Measurements from ENCODE around the gene SLC39A8. TPM values are rescaled to one million over a fixed set of nuclear protein-coding genes. Genes with fewer than 3 reads are reported as not detected.

The SLC39A8 gene
- total and polyA plus RNA-seq, 9 of the 15 experiments (the other 6 are each of a cell fraction or from before 2014, with no cell fraction given) = 8.2 to 30.3 (median 25.0) TPM

DNA sequence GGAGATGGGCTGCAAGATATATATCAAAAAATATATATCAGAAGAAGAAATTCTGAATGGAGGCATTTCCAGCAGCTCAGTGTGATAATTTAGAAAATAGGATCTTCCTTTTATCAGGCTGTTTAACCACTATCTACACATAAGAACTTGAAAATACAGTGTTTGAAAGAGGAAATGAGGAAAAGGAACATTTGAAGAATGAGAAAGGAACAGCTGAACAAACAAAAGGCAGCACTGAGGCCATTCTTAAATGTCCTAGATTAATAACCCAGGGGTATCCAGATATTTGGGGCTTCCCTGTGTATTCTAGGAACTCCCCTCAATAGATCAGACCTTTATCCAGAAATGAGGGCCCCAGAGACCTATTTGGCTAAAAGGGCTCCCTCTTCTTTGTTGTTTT is 4.1 kb downstream of the SLC39A8 start:
- H3K4me1 ChIP-seq (replicated peaks in 1 of 2; ENCODE audit: control insufficient read depth in 2 of 2, insufficient read depth in 2 of 2, low read length in 2 of 2) = peaks cover 22 to 38% of the 10 kb centered on the region in 2 experiments
- TF ChIP-seq, protein P1, sequence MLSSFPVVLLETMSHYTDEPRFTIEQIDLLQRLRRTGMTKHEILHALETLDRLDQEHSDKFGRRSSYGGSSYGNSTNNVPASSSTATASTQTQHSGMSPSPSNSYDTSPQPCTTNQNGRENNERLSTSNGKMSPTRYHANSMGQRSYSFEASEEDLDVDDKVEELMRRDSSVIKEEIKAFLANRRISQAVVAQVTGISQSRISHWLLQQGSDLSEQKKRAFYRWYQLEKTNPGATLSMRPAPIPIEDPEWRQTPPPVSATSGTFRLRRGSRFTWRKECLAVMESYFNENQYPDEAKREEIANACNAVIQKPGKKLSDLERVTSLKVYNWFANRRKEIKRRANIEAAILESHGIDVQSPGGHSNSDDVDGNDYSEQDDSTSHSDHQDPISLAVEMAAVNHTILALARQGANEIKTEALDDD (IDR thresholded peaks at IDR 0.05) = 0 out of 2 replicates have a peak, but pooled peaks have one; percentile 3
- TF ChIP-seq, protein P2, sequence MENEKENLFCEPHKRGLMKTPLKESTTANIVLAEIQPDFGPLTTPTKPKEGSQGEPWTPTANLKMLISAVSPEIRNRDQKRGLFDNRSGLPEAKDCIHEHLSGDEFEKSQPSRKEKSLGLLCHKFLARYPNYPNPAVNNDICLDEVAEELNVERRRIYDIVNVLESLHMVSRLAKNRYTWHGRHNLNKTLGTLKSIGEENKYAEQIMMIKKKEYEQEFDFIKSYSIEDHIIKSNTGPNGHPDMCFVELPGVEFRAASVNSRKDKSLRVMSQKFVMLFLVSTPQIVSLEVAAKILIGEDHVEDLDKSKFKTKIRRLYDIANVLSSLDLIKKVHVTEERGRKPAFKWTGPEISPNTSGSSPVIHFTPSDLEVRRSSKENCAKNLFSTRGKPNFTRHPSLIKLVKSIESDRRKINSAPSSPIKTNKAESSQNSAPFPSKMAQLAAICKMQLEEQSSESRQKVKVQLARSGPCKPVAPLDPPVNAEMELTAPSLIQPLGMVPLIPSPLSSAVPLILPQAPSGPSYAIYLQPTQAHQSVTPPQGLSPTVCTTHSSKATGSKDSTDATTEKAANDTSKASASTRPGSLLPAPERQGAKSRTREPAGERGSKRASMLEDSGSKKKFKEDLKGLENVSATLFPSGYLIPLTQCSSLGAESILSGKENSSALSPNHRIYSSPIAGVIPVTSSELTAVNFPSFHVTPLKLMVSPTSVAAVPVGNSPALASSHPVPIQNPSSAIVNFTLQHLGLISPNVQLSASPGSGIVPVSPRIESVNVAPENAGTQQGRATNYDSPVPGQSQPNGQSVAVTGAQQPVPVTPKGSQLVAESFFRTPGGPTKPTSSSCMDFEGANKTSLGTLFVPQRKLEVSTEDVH (IDR thresholded peaks at IDR 0.05; ENCODE audit: low read depth, partially characterized antibody) = no peak
- TF ChIP-seq FOXA3 (CRISPR knock-in tag; conservative IDR thresholded peaks at IDR 0.05 in 1 of 2, IDR thresholded peaks at IDR 0.05 in 1 of 2) (peak in 1 of 2 experiments; percentile 22; a peak in 1 of 4 replicates), SPI1 (IDR thresholded peaks at IDR 0.05; ENCODE audit: borderline replicate concordance, low read depth, low read length) (0 out of 2 replicates have a peak, but pooled peaks have one; percentile 25)
- FAIRE-seq = no peak
- H3K4me3 ChIP-seq = no peak overlapping the region
- no peaks in the 10 kb centered on the region for H3K36me3 ChIP-seq (ENCODE audit: control insufficient read depth, insufficient read depth, low read length)
- CTCF ChIA-PET (ENCODE audit: low intra/inter-chr PET ratio) = no interaction called here
- H3K9me3 ChIP-seq (replicated peaks; ENCODE audit: control insufficient read depth, insufficient read depth, low read depth, low read length) = no peaks in the 10 kb centered on the region
- in situ Hi-C loops (cut with MboI) (no loop called here), intact Hi-C loops (cut with micrococcal nuclease) (loop anchor here (10.0 kb wide), 1 partner anchor 674 kb away; the partner anchor contains the start of gene SLC9B1)
- no peak overlapping the region for H3K4me2 ChIP-seq (ENCODE audit: insufficient read depth, low read length)
- no peak overlapping the region for H3K27ac ChIP-seq (ENCODE audit: extremely low read depth, low read depth, low read length)
- DNase-seq (ENCODE audit: extremely low read depth in 1 of 4, low spot score in 3 of 4) = no peak
- POLR2A ChIA-PET = interaction anchor here (0.6 to 1.0 kb wide), 2 partner anchors 11 to 208 kb away, joined by 3 read pairs; no protein-coding TSS in a partner anchor
- BruUV-seq (replicated peaks) = no TSS peak
- H4K20me1 ChIP-seq (replicated peaks; ENCODE audit: control insufficient read depth, insufficient read depth, low read length) = no peaks in the 10 kb centered on the region
- H3K9me1 ChIP-seq (ENCODE audit: control insufficient read depth, insufficient read depth, low read length) = no peaks in the 10 kb centered on the region
- no peak for ATAC-seq
- H2AFZ ChIP-seq (ENCODE audit: low read depth, low read length) = no peak overlapping the region
- peaks cover 35% of the 10 kb centered on the region; the same call in 2 of the 3 replicates for H3K79me2 ChIP-seq (ENCODE audit: control insufficient read depth, insufficient read depth, low read length)
- H3K9ac ChIP-seq (ENCODE audit: insufficient read depth in 1 of 2, low read depth in 2 of 2, low read length in 2 of 2) = no peak overlapping the region
- H3K27me3 ChIP-seq (ENCODE audit: control insufficient read depth in 2 of 2, insufficient read depth in 2 of 2, low read length in 2 of 2) = no peaks in the 10 kb centered on the region
